Activated CD4-positive, CD25-positive, alpha-beta regulatory T cell treated with anti-CD3 and anti-CD28 coated beads, Interleukin-2, amount 50 U/mL, for 72 hours (primary cell): ENCODE results near the gene WWC2.
"Not testable (repeated sequence)": the region's sequence is repeated elsewhere in the genome, so short reads cannot be mapped to it uniquely, and the experiment has no call there.

ENCODE experiments used
- DNase-seq: peaks from one replicate; pipeline ENCODE4 v3.0.0; 2021

WWC2 gene

DNA sequence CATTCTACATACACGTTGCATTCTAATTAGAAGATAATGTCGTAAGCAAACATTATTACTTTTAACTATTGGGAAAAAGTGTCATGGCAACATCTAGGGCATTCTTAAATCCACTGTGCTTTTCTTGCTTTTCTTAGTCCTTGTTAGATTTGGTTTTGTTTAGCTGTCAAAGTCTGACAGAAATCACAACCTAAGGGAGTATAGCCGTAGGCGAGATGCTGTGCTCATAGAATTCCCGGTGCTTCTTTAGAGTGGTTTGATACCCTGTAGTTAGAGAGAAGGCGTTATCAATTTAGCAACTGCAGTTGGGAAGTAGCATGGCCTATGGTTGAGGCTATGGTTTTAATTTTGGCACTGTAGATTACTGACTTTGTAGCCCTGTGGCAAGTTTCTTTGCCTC lies 45.7 kb downstream of the WWC2 start:
- no peak for DNase-seq

DNA sequence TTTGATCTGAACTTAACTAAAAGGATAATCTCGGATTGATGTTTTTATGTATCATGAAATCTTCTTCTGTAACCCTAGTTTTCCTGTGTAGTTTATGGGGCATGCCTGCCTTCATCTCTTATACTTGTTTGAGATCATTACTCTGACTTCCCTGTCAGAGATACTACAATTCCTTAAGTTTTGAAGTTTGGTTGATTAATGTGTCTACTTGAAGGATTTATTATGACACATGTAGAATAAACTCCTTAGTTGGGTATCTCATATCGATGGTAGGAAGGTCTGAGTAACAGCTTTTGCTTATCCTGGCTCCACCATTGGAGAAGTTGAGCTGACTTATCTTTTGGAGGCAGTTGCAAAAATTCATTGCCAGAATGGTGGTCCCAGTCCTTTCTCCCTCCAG lies 46.7 kb downstream of the WWC2 start:
- no peak for DNase-seq

DNA sequence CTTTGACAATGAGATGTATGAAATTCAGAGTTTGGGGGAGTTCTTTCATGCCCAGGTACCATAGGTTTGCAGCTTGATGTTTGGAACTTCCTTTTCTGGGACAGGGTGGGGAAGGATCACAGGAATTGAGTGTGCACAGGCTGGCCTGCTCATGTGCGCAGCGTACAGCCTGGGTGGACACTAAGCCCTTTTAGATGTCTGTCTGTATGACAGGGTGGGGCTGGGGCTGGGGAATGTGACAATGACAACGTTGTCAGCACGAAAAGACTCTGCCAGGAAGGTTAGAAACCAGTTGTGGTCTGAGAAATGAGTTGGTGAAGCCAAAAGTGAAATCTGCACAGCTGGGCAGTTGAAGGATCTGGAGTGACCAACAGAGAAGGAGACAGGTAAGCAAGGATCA lies 47.4 kb downstream of the WWC2 start:
- no peak for DNase-seq

DNA sequence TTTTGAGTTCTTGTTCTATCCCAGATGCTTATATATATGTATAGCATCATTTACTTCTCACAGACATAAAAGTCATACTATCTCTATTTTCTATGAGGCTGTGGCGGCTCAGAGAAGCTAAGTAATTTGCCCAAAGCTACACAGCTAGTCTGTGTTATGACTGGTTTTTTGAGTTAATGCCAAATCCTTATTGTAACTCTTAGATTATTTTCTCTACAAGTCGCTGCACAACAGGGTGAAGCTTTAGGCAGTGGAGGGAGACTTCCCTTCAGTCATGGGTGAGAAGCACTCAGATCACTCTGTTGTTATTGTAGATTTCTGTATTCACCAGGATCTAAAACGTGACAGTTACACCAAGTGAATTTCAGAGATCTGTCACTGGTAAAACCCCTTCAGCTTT lies 48.1 kb downstream of the WWC2 start:
- DNase-seq = no peak

DNA sequence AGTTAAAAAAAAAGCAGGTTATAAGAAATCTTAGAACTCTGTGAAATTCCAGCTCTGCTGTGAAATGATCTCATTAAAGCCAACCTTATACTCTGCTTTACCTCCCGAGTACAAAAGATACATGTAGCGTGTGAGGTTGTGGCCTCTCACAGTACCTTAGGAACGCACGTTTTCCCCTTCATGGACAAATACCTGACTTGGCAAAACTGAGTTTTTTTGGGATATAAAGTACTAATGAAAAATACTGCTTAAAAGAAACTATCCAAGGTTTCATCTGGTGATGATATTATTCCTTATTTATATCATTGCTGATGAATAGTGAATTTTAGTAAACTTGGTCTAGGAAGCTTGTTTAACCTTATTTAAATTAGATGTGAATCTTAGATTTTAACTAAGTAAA lies 48.9 kb downstream of the WWC2 start:
- DNase-seq = no peak

DNA sequence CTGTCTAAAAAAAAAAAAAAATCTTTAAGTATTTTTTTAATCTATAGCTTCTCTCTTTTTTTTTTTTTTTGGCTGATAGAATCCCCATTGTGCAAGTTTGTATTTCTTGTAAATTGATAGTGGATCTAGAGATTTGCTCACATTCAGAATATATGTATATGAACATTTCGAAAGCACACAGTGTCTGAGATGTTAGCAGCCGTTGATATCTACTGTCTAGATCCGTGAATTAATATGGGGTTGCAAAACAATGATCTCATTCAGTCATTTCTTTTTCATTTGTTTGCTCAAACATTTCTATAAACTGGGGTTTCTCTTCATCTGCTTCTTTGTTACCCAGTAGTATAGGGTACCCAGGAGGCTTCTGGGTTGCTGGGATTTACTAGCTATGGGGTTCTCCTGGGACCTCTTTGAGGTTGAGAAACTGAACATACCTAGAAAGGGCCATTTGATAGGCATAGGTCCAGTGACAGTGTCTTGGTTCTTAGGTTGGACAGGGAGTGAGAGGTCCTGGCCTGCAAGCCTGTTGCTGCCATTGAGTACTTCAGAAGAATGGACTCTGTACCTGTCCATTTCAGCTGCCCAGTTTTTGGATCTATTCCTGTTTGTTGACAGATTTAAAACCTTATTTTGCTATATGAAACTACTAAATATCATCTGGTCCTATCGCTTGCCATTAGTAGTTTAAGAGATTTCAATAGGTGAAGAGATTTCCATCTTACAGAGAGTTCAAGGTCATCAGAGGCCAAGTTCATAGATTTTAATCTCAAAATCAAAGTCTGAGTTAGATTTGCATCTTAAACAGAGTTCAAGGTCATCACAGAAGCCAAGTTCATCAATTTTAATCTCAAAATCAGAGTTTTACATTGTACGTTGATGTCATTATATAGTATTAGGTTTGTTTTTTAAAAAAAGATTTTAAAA lies 50.8 kb downstream of the WWC2 start:
- DNase-seq = no peak

DNA sequence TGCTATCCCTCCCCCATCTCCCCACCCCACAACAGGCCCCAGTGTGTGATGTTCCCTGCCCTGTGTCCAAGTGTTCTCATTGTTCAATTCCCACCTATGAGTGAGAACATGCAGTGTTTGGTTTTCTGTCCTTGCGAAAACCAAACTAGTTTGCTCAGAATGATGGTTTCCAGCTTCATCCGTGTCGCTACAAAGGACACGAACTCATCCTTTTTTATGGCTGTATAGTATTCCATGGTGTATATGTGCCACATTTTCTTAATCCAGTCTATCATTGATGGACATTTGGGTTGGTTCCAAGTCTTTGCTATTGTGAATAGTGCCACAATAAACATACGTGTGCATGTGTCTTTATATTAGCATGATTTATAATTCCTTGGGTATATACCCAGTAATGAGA lies 51.6 kb downstream of the WWC2 start:
- not testable (repeated sequence) for DNase-seq

DNA sequence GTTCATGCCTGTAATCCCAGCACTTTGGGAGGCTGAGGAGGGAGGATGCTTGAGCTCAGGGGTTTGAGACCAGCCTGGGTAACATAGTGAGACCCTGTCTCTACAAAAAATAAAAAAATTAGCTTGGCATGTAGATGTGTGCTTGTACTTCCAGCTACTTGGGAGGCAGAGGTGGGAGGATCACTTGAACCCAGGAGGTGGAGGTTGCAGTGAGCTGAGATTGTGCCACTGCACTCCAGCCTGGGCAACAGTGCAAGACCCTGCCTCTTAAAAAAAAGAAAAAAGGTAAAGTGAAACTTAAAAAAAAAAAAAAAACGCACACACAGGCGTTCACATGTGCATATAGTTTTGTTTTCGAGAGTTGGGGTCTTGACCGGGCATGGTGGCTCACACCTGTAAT lies 53.2 kb downstream of the WWC2 start:
- not testable (repeated sequence) for DNase-seq

DNA sequence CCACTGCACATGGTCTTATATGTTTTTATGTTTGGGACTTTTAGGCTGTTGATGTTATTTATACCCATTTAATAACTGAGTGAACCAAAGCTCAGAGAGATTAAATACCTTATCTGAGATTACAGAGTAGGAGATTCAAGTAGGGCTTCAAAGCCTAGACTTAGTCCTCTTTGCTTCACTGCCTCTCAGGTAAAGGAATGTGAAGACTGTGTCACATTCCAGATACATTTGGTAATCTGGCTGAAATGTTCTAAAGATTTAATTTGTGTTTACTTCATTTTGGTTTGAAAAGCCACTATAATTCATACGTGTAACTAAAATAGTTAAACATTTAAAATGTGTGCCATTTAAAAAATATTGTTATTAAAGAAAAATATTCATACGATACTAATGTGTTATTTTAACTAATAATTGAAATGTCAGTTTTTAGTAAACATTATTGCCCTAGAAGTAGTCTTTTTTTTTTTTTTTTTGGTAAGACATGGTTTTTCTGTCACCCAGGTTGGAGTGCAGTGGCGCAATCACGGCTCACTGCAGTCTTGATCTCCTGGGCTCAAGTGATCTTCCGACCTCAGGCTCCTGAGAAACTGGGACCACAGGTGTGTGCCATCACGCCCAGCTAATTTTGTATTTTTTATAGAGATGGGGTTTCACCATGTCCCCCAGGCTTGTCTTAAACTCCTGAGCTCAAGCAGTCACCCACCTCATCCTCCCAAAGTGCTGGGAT lies 54.3 kb downstream of the WWC2 start:
- DNase-seq = no peak

DNA sequence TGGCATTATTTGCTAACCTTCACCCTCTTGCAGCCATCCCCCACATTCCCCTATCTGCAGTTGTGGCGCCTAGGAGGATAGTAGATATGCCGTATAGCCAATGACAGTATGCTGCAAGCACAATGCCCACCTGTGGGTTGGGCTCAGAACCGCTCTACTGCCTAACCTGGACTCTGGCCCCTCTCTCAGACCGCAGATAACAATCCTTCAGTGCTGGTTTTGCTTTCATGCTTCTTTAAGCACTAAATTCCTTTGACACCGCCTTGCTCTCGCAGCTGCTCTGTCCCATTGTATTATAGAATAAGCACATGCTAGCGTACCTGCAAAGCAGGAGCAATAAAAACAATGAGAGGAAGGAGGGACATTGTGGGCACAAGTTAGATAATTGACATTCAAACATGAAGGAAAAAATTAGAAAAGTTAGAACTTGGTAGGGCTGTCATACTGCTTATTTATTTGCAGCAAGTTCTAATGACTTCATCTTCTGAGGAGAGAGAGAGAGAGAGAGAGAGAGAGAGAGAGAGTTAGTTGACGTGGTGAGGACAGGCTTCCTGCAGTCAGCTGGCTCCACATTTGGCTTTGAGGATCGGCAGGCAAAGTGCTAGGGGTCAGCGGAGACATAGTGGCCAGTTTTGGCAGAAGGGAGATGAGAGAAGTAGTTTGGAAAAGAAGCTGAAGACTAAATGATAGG lies 55.8 kb downstream of the WWC2 start:
- no peak for DNase-seq

DNA sequence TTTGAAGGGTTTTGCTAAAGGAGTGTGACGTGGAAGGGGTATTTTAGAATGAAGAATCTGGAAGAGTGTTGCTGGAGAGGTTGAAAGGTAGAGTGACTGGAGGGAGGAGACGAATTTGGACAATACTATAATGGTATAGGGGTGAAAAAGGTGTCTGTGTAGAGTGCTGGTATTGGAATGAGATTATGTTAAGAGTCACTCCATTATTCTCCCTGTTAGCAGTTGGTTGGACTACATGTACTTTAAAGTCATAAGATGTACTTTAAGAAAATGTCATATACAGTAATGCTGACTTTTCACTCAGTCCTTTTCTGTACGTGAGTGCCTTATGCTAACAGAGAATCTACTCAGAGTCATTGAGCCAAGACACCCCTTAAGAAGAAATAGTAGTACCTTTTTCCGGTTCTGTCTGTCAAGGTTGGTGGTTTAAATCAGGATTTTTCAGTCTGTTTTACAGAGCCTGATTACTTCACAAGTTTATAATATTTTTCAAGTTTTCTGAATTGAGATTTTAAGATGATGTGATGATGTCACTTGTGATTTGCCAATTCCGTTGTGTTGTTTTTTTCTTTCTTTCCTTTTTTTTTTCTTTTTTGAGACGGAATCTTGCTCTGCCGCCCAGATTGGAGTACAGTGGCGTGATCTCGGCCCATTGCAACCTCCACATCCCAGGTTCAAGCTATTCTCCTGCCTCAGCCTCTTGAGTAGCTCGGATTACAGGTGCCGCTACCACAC lies 56.6 kb downstream of the WWC2 start:
- DNase-seq = no peak

DNA sequence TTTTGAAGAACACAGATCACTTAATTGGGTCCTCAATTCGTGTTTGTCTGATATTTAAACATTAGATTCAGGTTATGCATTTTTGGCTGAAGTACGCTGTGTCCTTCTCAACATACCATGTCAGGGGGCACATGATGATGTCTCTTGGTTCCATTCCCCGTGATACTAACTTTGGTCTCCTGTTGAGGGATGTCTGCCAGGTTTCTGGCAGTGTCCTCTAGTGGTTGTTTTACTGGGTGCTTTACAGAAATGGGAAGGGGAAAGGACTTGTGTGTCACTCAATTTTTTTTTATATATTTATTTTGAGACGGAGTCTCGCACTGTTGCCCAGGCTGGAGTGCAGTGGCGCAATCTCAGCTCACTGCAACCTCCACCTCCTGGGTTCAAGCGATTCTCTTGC lies 58.2 kb downstream of the WWC2 start:
- no peak for DNase-seq

DNA sequence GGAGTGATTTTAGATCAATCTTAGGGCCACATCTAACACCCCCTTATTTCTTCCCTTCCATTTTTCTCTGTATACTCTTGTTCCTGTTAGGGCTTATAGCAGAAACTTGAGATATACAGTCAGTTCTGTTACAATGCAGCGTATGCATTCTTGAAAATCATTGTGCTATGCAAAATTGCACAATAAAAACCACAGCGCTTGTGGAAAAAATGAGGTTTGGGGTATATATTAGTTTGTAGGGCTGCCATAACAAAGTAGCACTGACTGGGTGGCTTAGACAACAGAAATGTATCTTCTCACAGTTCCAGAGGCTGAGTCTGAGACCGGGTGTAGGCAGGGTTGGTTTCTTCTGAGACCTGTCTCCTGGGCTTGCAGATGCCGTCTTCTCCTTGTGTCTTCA lies 59.0 kb downstream of the WWC2 start:
- no peak for DNase-seq

DNA sequence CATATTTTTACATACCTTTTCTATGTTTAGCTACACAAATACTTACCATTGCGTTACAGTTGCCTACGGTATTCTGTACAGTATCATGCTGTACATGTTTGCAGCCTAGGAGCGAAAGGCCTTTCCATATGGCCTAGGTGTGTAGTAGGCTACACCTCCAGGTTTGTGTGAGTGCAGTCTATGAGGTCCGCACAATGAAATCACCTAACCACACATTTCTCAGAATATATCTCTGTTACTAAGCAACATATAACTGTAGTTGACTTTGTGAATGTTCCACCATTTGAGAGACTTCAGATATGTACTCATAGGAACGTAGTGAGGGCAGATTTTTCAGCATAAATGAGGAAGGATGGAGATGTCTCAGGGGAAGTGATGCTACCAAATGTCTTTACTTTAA lies 62.6 kb downstream of the WWC2 start:
- DNase-seq = no peak

DNA sequence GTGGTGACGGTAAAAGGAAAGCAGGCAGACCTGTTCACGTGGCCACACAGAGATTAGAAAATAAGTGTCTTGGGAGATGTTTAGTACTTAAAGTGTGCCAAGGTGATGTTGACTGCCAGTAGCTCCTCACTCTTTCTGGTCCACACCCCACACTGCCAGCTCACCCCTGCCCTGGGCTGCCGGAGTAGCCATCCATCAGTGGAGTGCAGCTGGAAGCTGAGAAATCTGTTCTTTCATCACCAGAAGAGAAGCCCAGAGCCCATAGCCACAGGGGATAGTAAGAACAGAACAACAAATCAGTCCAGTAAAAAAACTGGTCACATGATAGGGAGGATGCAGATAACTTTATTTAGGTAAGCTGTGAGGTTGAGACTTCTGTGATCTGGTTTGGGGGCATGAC lies 64.1 kb downstream of the WWC2 start:
- DNase-seq = no peak

DNA sequence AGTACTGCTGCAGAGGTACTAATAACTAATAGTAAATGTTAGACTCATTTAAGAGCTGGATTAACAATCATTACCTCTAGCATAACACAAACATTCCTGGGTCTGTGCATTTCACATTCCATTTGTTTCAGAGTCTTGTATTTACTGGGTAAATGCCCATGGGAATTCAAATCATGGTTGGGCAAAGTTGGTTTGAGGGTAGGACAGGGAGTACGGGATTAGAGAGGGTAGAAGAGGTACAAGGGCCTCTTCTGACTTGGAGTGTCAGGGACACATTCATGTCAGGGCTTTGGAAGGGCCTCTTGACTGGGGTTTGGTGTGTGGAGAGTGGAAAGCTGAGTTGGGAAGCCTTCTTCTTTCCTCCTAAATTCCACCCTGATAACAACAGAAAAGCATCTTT lies 65.9 kb downstream of the WWC2 start:
- DNase-seq = no peak

DNA sequence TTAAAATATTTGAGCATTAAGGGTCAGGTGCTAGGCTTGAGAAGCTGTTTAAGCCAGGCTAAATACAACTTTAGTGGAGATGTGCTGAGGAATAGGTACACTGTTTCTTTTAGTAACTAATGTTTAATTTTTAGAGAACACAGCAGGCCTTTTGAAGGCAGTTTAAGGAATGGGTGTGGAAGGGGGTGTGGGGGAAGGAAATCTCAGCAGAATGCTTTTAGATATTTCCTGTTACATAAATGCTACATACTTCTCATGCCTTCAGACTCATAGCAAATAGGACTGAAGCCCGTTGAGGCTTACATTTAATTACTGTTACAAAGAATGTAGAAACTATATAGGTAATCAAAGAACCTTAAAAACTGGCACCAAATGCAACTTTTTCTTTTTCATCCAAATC lies 66.3 kb downstream of the WWC2 start:
- no peak for DNase-seq

DNA sequence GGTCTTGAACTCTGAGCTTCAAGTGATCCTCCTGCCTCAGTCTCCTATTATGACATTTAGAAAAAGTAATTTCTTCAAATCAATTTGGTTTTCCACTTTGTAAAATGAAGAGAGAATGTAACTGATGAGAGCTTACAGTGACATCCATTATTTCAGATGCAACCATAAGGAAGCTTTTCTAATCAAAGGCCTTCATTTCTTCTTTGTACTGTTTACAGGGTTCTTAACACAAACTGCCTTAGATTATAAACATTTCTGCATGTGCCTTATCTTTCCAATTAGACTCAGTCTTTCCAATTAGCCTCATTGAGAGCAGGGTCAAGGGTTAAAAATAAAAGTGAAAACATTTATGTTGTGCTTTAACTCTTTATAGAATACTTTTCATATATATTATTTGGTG lies 71.8 kb downstream of the WWC2 start:
- DNase-seq = no peak

DNA sequence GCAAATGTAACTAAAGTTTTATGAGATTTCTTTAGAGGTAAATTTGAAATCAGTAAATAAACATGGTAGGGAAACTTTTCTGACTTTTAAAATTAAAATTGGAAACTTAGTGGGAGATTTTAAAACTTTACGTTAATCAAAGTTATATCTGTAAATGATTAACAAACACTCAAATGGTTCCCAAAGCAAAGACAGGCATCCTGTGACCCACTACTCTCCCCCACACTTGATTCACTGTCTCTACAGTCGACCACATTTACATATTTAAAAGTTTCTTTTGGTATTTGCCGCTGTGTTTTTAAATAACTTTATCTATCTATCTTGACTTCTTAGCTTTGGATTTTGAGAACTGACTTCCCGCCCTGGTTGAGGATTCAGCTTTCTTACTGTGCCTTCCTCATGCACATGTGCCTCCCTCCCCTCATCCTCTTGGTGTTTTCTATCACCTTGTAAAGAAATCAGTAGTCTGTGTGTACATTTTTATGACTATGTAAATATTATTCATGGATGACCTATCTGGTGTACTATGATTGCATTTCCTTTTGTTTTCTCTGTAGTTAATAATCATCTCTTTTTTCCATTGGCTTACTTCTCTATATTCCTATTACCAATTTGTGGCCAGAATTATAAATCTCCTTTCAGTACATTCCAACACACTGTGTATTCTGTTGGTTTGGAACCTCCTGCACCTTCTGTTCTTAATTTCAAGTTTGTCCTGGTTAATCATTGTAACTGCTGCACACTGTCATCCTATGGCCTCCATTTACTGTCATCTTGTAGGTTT lies 72.6 kb downstream of the WWC2 start:
- no peak for DNase-seq

DNA sequence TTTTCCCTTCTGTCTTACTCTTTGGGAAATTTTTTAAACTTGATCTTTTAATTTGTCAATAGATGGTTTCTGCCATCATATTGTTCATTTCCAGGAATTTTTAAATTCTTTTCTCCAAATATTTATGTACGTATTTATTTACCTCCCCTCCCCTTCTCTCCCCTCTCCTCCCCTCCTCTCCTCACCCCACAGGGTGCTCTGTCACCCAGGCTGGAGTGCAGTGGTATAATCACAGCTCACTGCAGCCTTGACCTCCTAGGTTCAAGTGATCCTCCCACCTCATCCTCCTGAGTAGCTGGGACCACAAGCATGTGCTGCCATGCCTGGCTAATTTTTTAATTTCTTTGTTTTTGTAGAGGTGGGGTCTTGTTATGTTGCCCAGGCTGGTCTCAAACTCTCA lies 73.8 kb downstream of the WWC2 start:
- no peak for DNase-seq

DNA sequence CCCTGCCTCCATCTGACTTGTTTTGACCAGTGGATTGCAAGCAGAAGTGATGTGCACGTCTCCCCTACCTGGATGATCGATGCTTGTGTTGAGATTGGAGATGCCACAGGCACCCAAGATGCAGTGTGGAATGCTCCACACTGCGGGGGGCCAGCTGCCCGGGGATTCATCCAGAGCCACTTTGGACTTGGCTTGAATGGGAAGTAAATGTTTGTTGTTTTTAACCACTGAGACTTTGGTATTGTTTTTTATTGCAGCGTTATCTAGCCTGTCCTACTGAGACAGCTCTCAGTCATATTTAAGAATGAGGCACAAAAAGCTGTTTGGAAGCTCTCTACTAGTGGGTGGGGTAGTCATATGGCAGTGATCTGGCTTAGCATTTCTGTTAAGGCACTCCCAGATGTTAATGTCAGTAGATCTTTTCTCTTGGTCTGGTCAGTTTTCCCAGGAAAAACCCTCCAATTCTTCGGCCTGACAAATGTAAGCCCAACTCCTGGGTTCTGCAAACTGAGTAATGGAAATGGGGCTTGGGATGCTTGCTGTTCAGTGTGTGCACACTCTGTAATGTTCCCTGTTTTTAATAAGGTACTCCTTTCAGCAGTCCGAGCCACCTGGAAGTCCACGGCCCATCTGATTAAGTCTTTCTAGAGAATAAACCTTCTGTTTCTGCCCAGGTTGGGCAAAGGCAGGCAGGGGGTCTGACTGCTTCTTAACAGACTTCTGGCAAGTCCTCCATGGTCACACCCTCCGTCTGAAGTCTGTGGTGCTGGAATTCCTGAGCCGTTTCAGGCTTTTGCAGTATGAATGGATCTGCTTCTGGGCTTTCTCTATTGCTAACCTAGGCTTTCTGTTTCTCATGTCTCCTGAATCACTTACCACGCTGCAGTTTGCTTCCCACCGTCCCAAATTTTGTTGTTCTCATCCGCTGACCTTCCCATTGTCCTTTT lies 74.8 kb downstream of the WWC2 start:
- DNase-seq = no peak
